Mesodermal cell (in vitro differentiated cells): ENCODE data around the gene CCM2.
"Not testable (repeated sequence)": the region's sequence is repeated elsewhere in the genome, so short reads cannot be mapped to it uniquely, and the experiment has no call there.

Experiments
- H3K27ac ChIP-seq: 2 replicates; pipeline ENCODE4 v1.7.0; 2013; ENCODE audit warnings: mild to moderate bottlenecking, low read depth, low read length, moderate library complexity; ENCODE audit not compliant: severe bottlenecking
- H3K36me3 ChIP-seq: 2 replicates; pipeline ENCODE4 v1.7.1; 2013; ENCODE audit warnings: mild to moderate bottlenecking, low read length, moderate library complexity; ENCODE audit not compliant: control insufficient read depth, insufficient read depth
- H3K4me1 ChIP-seq: one replicate; pipeline ENCODE4 v1.7.1; 2013; ENCODE audit warnings: mild to moderate bottlenecking, low read length; ENCODE audit not compliant: insufficient read depth, control insufficient read depth, poor library complexity, severe bottlenecking
- H3K4me3 ChIP-seq: 2 replicates; pipeline ENCODE4 v1.7.0; 2013; ENCODE audit warnings: low read length, control low read depth, mild to moderate bottlenecking; ENCODE audit not compliant: insufficient read depth, poor library complexity, severe bottlenecking; ENCODE audit errors: extremely low read depth
- H3K9me3 ChIP-seq: 2 replicates; pipeline ENCODE4 v1.7.1; 2013; ENCODE audit warnings: mild to moderate bottlenecking, low read length, moderate library complexity; ENCODE audit not compliant: control insufficient read depth
- WGBS, 2 experiments: methylation state at CpG; one replicate each; pipeline ENCODE4 v1.1.5; 2013; ENCODE audit warnings: missing lambda C conversion rate in 2 of 2; ENCODE audit not compliant: insufficient coverage in 2 of 2; 5-methylcytosine and 5-hydroxymethylcytosine counted together

CCM2 gene

DNA sequence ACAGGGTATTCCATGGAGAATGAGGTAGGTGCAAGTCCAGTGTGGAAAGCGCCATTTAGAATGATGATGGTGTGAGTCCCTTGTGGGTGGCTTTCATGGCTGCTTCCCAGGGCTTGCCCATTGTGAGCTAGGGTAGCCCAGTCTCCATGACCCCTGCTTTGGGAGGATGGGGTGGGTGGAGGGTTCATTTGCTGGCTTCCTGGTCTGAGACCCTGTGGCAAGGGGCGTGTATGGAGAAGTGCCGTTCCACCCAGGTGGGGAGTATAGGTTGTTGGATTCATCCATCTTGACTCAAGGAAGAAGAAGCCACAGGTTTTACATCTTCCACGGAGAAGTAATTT is 27.7 kb downstream of the CCM2 start:
- Histone ChIP-seq H3K36me3 (peaks cover 39% of the 10 kb centered on the region), H3K4me1 (peaks cover 3% of the 10 kb centered on the region), H3K27ac (no peak overlapping the region), H3K9me3 (peaks cover 7% of the 10 kb centered on the region), H3K4me3 (no peak overlapping the region)
- 94 to 95% methylated on average over 3 to 4 of the region's 4 CpGs for WGBS, 2 experiments

DNA sequence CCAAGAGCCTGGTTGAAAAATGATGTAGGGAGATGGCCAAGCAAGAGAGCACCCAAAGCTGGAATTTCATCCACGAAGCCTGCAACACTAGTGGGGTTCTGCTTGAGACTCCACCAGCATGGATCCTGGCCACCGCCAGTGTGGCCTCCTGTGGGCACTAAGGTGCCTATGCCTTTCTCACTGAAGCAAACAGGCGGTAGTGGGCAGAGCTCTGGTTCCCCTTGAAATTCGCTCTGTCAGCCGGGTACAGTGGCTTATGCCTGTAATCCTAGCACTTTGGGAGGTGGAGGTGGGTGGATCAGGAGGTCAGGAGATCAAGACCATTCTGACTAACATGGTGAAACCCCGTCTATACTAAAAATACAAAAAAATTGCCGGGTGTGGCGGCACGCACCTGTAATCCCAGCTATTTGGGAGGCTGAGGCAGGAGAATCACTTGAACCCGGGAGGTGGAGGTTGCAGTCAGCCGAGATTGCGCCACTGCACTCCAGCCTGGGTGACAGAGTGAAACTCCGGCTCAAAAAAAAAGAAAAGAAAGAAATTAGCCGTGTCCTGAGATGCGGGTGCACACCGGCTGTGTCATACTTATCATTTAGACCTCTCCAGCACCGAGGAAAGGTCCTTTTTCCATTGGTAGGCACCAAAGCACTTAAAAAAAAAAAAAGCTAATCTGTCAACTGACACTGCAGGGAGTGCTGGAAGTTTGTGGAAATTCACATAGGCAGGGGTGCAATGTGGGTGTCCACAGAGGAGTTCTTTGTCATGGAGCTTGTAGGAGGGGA is 28.3 kb downstream of the CCM2 start:
- no peak overlapping the region for H3K4me3 ChIP-seq
- H3K4me1 ChIP-seq: peaks cover 6% of the 10 kb centered on the region
- peaks cover 39% of the 10 kb centered on the region for H3K36me3 ChIP-seq
- H3K27ac ChIP-seq: no peak overlapping the region
- 93% methylated on average over 13 to 16 of the region's 17 CpGs for WGBS, 2 experiments
- peaks cover 7% of the 10 kb centered on the region for H3K9me3 ChIP-seq

DNA sequence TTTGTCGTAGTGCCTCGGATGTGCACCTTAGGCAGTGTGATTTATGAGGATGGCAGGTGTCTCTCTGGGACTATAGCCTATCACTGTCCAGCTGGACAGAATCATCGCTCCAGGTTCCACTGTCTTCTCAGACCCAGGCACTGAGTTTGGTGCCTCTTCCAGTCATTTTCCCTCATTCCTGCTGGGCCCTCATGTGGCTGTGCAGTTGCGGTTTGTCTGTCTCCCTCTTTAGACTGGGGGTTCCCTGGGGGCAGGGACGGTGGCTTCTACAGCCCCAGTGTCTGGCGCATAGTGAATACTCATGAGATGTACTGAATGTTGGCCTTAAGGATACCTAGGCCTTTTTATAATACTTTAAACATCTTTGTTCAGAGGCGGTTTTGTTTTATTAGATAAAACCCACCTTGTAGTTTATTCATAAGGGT is 28.9 kb downstream of the CCM2 start:
- Histone ChIP-seq H3K4me1 (peaks cover 11% of the 10 kb centered on the region), H3K4me3 (no peak overlapping the region), H3K27ac (no peak overlapping the region), H3K36me3 (peaks cover 38% of the 10 kb centered on the region), H3K9me3 (peaks cover 6% of the 10 kb centered on the region)
- 92 to 96% methylated on average over 3 to 4 of the region's 7 CpGs for WGBS, 2 experiments

DNA sequence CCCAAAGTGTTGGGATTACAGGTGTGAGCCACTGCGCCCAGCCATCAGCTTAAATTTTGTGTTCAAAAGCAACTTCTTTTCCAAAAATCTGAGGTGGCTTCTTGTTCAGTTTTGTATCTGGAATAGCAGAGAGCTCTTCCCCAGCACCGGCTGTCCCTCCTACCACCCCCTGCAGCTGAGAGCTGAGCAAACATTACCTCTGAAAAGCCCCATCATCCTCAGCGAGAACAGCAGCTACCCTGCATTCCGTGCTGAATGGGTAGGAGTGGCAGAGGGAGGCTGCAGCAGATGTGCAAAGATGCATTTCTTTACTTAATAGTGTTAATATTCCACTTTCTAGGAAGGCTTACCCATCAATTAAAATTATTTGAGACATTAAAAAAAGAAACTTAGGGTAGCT is 31.8 kb downstream of the CCM2 start:
- H3K36me3 ChIP-seq: peaks cover 28% of the 10 kb centered on the region
- 100% methylated on average over 1 of the region's 4 CpGs; no CpG with 5 or more reads in 1 of the 2 experiments for WGBS, 2 experiments
- no peak overlapping the region for H3K4me3 ChIP-seq
- no peaks in the 10 kb centered on the region for H3K9me3 ChIP-seq
- no peak overlapping the region for H3K27ac ChIP-seq
- H3K4me1 ChIP-seq: peaks cover 10% of the 10 kb centered on the region

DNA sequence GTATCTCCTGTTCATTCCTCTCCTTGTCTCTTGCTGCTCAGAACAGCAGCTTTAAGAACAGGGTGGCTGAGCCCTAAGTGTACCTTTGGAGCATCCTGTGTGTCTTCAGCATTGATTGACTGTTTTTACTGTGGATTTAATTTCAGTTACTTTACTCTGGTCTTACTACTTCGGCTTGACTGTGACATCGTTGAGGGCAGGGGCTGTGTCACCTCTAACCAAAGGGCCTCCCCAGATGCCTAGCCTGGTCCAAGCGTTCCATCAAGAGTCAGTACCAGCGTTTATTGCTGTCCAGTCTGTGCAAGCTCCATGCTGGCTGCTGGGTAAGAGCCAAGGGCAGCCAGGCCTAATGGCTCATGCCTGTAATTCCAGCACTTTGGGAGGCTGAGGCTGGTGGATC is 32.4 kb downstream of the CCM2 start:
- 86 to 94% methylated on average over 2 to 4 of the region's 4 CpGs for WGBS, 2 experiments
- Histone ChIP-seq H3K9me3 (no peaks in the 10 kb centered on the region), H3K4me3 (no peak overlapping the region)

DNA sequence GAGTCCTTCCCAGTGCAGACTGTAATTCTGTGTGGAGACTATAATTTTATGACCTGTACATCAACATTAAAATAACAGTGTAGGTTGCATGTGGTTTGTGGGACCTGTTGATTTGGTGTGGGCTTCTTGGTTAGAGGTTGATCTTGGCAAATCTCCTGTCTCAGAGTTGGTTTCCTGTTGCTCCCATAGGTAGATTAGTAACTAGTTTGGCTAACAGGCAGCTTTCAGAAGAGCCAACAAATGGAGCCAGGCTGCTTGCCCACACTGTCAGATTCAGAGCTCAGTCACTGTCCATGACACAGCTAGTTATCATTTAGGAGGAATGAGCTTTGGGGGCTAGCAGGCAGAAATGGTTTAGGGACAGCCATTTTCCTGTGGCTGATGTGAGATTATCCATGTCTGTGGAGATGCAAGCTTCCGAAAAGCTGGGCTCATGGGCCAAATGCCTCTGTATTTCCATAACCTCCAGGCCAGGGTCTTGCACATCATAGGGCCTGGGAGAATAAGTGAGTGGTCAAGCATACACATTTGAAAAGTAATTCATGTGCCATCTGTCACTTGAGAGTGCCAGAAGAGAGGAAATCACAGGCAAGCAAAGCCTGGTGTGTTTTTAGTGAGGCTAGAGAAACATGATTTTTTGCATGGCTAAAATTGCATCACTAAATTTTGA is 33.4 kb downstream of the CCM2 start:
- Histone ChIP-seq H3K36me3 (peaks cover 22% of the 10 kb centered on the region), H3K4me3 (no peak overlapping the region), H3K4me1 (peaks cover 8% of the 10 kb centered on the region), H3K9me3 (no peaks in the 10 kb centered on the region), H3K27ac (no peak overlapping the region)
- 100% methylated on average over 1 of the region's 1 CpG; no CpG with 5 or more reads in 1 of the 2 experiments for WGBS, 2 experiments

More for the DNA sequence above, 32.4 kb downstream of the CCM2 start:
- Histone ChIP-seq H3K27ac (no peak overlapping the region), H3K4me1 (peaks cover 8% of the 10 kb centered on the region), H3K36me3 (peaks cover 22% of the 10 kb centered on the region)

DNA sequence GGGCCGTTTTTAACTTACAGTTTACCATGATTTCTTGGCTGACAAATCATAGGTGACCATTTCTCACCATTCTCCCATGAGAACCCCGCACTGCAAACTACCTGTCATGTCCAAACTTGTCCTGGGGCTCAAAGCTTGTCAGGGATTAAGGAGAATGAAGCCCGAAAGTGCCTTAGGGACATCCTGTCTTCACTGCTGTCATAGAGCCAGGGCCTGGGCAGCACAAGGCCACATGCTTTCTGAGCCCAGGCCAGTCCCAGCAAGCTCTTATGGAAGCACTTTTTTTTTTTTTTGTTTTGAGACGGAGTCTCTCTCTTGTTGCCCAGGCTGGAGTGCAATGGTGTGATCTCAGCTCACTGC is 33.9 kb downstream of the CCM2 start:
- H3K27ac ChIP-seq: no peak overlapping the region
- peaks cover 8% of the 10 kb centered on the region for H3K4me1 ChIP-seq
- H3K36me3 ChIP-seq: peaks cover 22% of the 10 kb centered on the region
- 87 to 98% methylated on average over 2 to 3 of the region's 4 CpGs for WGBS, 2 experiments
- no peaks in the 10 kb centered on the region for H3K9me3 ChIP-seq
- no peak overlapping the region for H3K4me3 ChIP-seq

DNA sequence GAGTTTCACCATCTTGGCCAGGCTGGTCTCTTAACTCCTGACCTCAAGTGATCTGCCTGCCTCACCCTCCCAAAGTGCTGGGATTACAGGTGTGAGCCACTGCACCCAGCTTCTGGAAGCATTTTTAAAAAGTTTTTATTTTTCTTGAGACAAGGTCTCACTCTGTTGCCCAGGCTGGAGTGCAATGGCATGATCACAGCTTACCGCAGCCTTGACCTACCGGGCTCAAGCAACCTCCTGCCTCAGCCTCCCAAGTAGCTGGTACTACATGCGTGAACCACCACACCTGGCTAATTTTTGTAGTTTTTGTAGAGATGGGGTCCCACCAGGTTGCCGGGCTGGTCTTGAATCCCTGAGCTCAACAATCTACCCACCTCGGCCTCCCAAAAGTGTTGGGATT is 34.7 kb downstream of the CCM2 start:
- H3K27ac ChIP-seq, H3K9me3 ChIP-seq, H3K4me3 ChIP-seq, H3K4me1 ChIP-seq: not testable (repeated sequence)
- H3K36me3 ChIP-seq: peaks cover 27% of the 10 kb centered on the region
- 77 to 79% methylated on average over 2 of the region's 5 CpGs for WGBS, 2 experiments

DNA sequence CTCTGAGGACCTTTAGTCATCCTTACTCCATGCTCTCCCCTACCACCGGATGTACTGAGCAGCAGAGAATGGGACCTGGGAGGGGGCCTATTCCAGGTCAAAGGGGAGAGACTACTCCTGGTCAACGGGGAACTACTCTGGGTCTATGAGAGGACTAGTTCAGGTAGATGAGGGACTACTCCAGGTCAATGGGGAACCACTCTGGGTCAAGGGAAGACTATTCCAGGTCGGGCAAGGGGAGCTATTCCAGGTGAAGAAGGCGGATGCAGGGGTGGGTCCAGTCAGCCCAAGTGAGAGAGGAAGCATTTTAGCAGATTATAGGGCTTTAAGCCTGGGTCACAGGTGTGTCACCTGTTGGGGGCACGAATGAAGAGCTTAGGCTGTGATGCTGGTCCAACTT is 35.4 kb downstream of the CCM2 start:
- H3K27ac ChIP-seq: no peak overlapping the region
- H3K36me3 ChIP-seq: peaks cover 34% of the 10 kb centered on the region
- peaks cover 8% of the 10 kb centered on the region for H3K4me1 ChIP-seq
- H3K4me3 ChIP-seq: no peak overlapping the region
- WGBS, 2 experiments: 94 to 96% methylated on average over 2 to 3 of the region's 5 CpGs
- H3K9me3 ChIP-seq: no peaks in the 10 kb centered on the region

DNA sequence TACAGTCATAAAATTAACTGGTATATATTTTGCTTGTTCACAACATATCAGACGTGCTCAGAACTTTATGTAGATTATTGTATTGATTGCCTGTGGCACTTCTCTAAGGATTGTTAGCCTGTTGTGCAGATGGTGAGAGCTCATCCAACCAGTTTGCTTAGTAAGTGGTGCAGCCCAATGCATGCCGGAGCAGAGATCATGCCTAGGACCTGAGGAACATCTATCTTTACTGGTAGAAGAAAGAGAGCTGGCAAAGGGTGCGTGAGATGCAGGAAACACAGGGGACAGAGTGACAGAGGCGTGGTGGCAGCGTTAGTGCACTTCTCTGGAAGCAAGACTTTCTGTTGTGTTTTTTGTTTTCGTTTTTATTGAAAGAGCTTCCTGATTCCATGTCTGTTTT is 35.9 kb downstream of the CCM2 start:
- no peak overlapping the region for H3K4me3 ChIP-seq
- H3K9me3 ChIP-seq: no peaks in the 10 kb centered on the region
- H3K4me1 ChIP-seq: peaks cover 8% of the 10 kb centered on the region
- peaks cover 39% of the 10 kb centered on the region for H3K36me3 ChIP-seq
- WGBS, 2 experiments: 90 to 94% methylated on average over 5 of the region's 6 CpGs
- H3K27ac ChIP-seq: no peak overlapping the region

DNA sequence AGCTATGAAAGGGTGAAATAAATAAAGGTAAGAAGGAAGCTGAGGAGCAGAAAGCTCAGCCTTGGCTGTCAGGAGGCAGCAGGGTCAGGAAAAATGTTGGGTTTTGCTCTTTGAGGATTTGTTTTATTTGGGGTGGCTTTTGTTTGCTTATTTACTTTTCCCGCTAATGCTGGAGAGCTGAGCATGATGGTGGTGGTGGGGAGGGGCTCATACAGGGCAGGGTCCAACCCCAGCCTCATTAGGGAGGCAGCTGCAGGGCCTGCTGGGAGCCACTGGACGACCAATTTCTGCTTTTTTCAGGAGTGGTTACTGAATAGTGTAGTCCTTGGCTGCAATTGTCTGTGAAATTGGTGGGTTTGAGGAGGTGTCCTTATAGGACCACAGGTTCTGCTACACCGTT is 36.3 kb downstream of the CCM2 start:
- Histone ChIP-seq H3K4me1 (peaks cover 8% of the 10 kb centered on the region), H3K4me3 (no peak overlapping the region), H3K27ac (no peak overlapping the region), H3K9me3 (no peaks in the 10 kb centered on the region), H3K36me3 (peaks cover 43% of the 10 kb centered on the region)
- 69 to 84% methylated on average over 2 of the region's 3 CpGs for WGBS, 2 experiments
